Neural cell (in vitro differentiated cells): Measurements from ENCODE around the gene RUSF1. TPM values are rescaled to one million over a fixed set of nuclear protein-coding genes. Genes with fewer than 3 reads are reported as not detected.

Source experiments
- H2AFZ ChIP-seq: fragments of 200-600, 300-800 bp; sonication (generic), shearing (Covaris generic); 2 replicates; pipeline ENCODE4 v1.6.0; 2014; ENCODE audit warnings: low read depth, mild to moderate bottlenecking, antibody characterized with exemption, low read length, moderate library complexity
- H3F3A ChIP-seq: fragments of 200-600 bp; shearing (Covaris generic); 2 replicates; pipeline ENCODE4 v1.6.1; 2016; ENCODE audit warnings: mild to moderate bottlenecking, moderate library complexity, mixed read lengths, antibody characterized with exemption, low read length; ENCODE audit not compliant: insufficient read depth, poor library complexity, severe bottlenecking
- H3K27ac ChIP-seq: fragments of 200-600, 300-800 bp; sonication (generic), shearing (Covaris generic); 2 replicates; pipeline ENCODE4 v1.5.1; 2014; ENCODE audit warnings: mild to moderate bottlenecking, low read length, moderate library complexity
- H3K27me3 ChIP-seq: fragments of 300-800, 200-600 bp; sonication (generic), shearing (Covaris generic); 2 replicates; pipeline ENCODE4 v1.6.0; 2014; ENCODE audit warnings: mild to moderate bottlenecking, low read depth, low read length, moderate library complexity; ENCODE audit not compliant: insufficient read depth
- H3K36me3 ChIP-seq: fragments of 300-800, 200-600 bp; sonication (generic), shearing (Covaris generic); 2 replicates; pipeline ENCODE4 v1.5.1; 2014; ENCODE audit warnings: mild to moderate bottlenecking, antibody characterized with exemption, low read length, moderate library complexity; ENCODE audit not compliant: insufficient read depth
- H3K4me2 ChIP-seq: fragments of 300-800, 200-600 bp; sonication (generic), shearing (Covaris generic); 2 replicates; pipeline ENCODE4 v1.6.0; 2014; ENCODE audit warnings: mild to moderate bottlenecking, low read length
- H3K4me3 ChIP-seq: fragments of 300-800, 200-600 bp; sonication (generic), shearing (Covaris generic); 2 replicates; pipeline ENCODE4 v1.5.1; 2014; ENCODE audit warnings: mild to moderate bottlenecking, low read length, moderate library complexity
- H3K79me2 ChIP-seq: fragments of 200-600 bp; shearing (Covaris generic); replicated peaks from 2 replicates; pipeline ENCODE4 v1.6.0; 2014; ENCODE audit warnings: mild to moderate bottlenecking, low read length, moderate library complexity; ENCODE audit not compliant: insufficient read depth
- H3K9ac ChIP-seq: fragments of 300-800, 200-600 bp; sonication (generic), shearing (Covaris generic); 2 replicates; pipeline ENCODE4 v1.6.1; 2016; ENCODE audit warnings: mild to moderate bottlenecking, low read length, mixed read lengths
- H3K9me2 ChIP-seq: fragments of 200-600 bp; shearing (Covaris generic); 2 replicates; pipeline ENCODE4 v1.6.1; 2016; ENCODE audit warnings: mild to moderate bottlenecking, low read length, mixed read lengths; ENCODE audit not compliant: insufficient read depth
- H3K9me3 ChIP-seq: fragments of 200-600, 300-800 bp; sonication (generic), shearing (Covaris generic); 2 replicates; pipeline ENCODE4 v1.6.1; 2016; ENCODE audit warnings: mild to moderate bottlenecking, mixed run types, low read length, moderate library complexity, mixed read lengths
- H4K20me1 ChIP-seq: fragments of 200-600 bp; shearing (Covaris generic); 2 replicates; pipeline ENCODE4 v1.6.1; 2016; ENCODE audit warnings: mild to moderate bottlenecking, mixed run types; ENCODE audit not compliant: insufficient read depth
- CTCF ChIP-seq: fragments of 450-650 bp; IDR thresholded peaks from 2 replicates; pipeline ENCODE4 v1.5.1; 2014; ENCODE audit warnings: antibody characterized with exemption, mild to moderate bottlenecking, moderate library complexity; ENCODE audit not compliant: poor library complexity, severe bottlenecking
- EP300 ChIP-seq: fragments of 450-650 bp; conservative IDR thresholded peaks from 2 replicates; pipeline ENCODE4 v1.6.1; 2014; ENCODE audit warnings: antibody characterized with exemption, mild to moderate bottlenecking, moderate library complexity; ENCODE audit not compliant: poor library complexity, severe bottlenecking
- EZH2 ChIP-seq: fragments of 200-600, 300-800 bp; shearing (Covaris generic), sonication (generic); IDR thresholded peaks from 2 replicates; pipeline ENCODE4 v1.6.1; 2014; ENCODE audit warnings: antibody characterized with exemption, low read length, borderline replicate concordance, mild to moderate bottlenecking; ENCODE audit not compliant: insufficient read depth, poor library complexity, severe bottlenecking
- MXI1 ChIP-seq: fragments of 450-650 bp; conservative IDR thresholded peaks from 2 replicates; pipeline ENCODE4 v1.6.1; 2014; ENCODE audit warnings: antibody characterized with exemption, mild to moderate bottlenecking; ENCODE audit not compliant: poor library complexity, severe bottlenecking
- POLR2AphosphoS5 ChIP-seq: IDR thresholded peaks from 2 replicates; pipeline ENCODE4 v1.6.1; 2012
- RAD21 ChIP-seq: fragments of 450-650 bp; conservative IDR thresholded peaks from 2 replicates; pipeline ENCODE4 v1.6.1; 2014; ENCODE audit warnings: antibody characterized with exemption, mild to moderate bottlenecking, moderate library complexity
- REST ChIP-seq: IDR thresholded peaks from 2 replicates; pipeline ENCODE4 v1.6.1; 2012; ENCODE audit warnings: borderline replicate concordance
- SMC3 ChIP-seq: fragments of 450-650 bp; conservative IDR thresholded peaks from 2 replicates; pipeline ENCODE4 v1.6.1; 2014; ENCODE audit warnings: antibody characterized with exemption, mild to moderate bottlenecking, moderate library complexity; ENCODE audit not compliant: poor library complexity
- TAF1 ChIP-seq: IDR thresholded peaks from 2 replicates; pipeline ENCODE4 v1.6.1; 2012; ENCODE audit warnings: low read depth
- polyA plus RNA-seq: library from polyadenylated mRNA; depleted of rRNA; stranded (reverse); fragments of >200 nt; gene quantifications from 2 replicates; pipeline ENCODE4 v1.2.3, GENCODE V29; 2014

The RUSF1 gene
- polyA plus RNA-seq, 1 donor from 2014 or later = 108 TPM

DNA sequence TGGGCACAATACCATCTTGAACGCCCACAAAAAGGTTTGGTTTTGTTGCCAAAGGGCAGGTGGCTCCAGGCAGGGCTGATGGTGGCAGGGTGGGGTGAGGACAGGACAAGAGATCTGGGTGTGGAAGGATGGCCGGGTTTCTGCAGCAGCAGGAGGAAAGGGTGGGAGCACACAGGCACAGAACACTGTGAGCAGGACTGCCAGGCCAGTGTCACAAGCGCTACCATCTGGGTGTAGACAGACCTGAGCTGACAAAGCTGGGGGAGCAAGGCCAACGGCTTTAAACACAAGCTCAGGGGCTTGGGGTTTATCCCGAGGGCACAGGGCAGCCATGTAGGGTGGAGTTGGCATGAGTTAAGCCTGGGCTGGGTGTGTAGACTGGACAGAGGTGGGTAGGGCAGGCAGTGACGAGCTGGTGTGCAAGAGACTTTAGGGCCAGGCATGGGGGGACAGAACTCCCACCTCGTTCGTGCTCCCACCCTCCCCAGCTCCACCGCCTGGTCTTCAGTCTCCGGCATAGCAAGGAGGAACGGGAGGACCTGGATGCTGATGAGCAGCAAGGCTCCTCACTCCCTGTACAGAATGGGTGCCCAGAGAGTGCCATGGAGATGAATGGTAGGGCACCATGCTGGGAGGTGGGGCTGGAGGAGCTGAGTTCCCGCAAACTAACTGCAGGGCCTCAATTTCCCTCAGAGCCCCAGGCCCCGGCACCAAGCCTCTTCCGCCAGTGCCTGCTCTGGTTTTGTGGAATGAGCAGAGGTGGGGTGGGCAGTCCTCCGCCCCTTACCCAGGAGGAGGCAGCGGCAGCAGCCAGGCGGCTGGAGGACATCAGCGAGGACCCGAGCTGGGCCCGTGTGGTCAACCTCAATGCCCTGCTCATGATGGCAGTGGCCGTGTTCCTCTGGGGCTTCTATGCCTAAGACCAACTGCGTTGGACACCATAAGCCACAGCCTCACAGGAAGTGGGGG, 18.3 kb downstream of the RUSF1 start:
- Histone ChIP-seq H3K9me2 (no peaks in the 10 kb centered on the region), H3F3A (no peaks in the 10 kb centered on the region), H3K27me3 (peaks cover 38% of the 10 kb centered on the region), H3K4me3 (no peak overlapping the region), H3K36me3 (no peaks in the 10 kb centered on the region), H3K27ac (no peak overlapping the region), H3K9me3 (no peaks in the 10 kb centered on the region), H3K79me2 (no peaks in the 10 kb centered on the region), H4K20me1 (no peaks in the 10 kb centered on the region), H2AFZ (no peak overlapping the region), H3K9ac (no peak overlapping the region), H3K4me2 (no peak overlapping the region)
- TF ChIP-seq TAF1 (no peak), CTCF (no peak), RAD21 (no peak), EZH2 (no peak), REST (no peak), POLR2AphosphoS5 (no peak), EP300 (no peak), MXI1 (no peak), SMC3 (no peak)

GRCh38 chr16:31489298-31489564, 19.0 kb downstream of the RUSF1 start:
- H4K20me1 ChIP-seq = no peaks in the 10 kb centered on the region
- no peaks in the 10 kb centered on the region for H3F3A ChIP-seq
- no peak for TF ChIP-seq EP300
- TF ChIP-seq POLR2AphosphoS5 = no peak
- TF ChIP-seq REST = no peak
- TF ChIP-seq MXI1 = no peak
- TF ChIP-seq TAF1 = no peak
- no peak for TF ChIP-seq EZH2
- no peak for TF ChIP-seq CTCF
- TF ChIP-seq RAD21 = no peak
- no peak for TF ChIP-seq SMC3
- no peaks in the 10 kb centered on the region for H3K9me2 ChIP-seq
- H3K36me3 ChIP-seq = no peaks in the 10 kb centered on the region
- no peak overlapping the region for H3K4me2 ChIP-seq
- H3K9me3 ChIP-seq = no peaks in the 10 kb centered on the region
- H3K27me3 ChIP-seq = peaks cover 39% of the 10 kb centered on the region
- H2AFZ ChIP-seq = no peak overlapping the region
- H3K27ac ChIP-seq = no peak overlapping the region
- no peaks in the 10 kb centered on the region for H3K79me2 ChIP-seq
- no peak overlapping the region for H3K4me3 ChIP-seq
- no peak overlapping the region for H3K9ac ChIP-seq
